C4-2B (cell line): ENCODE data around the gene DOLPP1.

ENCODE experiments used
- H3K27ac ChIP-seq: fragments of 450-650 bp; 2 replicates; pipeline ENCODE4 v1.5.1; 2017
- CTCF ChIP-seq: fragments of 450-650 bp; conservative IDR thresholded peaks from 2 replicates; pipeline ENCODE4 v1.5.1; 2017; ENCODE audit warnings: mild to moderate bottlenecking
- ZFX ChIP-seq: fragments of 450-650 bp; IDR thresholded peaks from 2 replicates; pipeline ENCODE4 v1.6.1; 2017

The DOLPP1 gene

GRCh38 chr9:129133082-129133481 is 52.2 kb downstream of the DOLPP1 start:
- TF ChIP-seq CTCF (no peak), ZFX (no peak)
- H3K27ac ChIP-seq = no peak overlapping the region

GRCh38 chr9:129135476-129135875 is 54.6 kb downstream of the DOLPP1 start:
- TF ChIP-seq CTCF (no peak), ZFX (no peak)
- H3K27ac ChIP-seq = no peak overlapping the region

- no peak overlapping the region for H3K27ac ChIP-seq
- no peak for TF ChIP-seq ZFX
- no peak for TF ChIP-seq CTCF
Measured at GRCh38 chr9:129136446-129137035, 55.6 kb downstream of the DOLPP1 start.

GRCh38 chr9:129137292-129138143 is 56.6 kb downstream of the DOLPP1 start:
- TF ChIP-seq ZFX (no peak), CTCF (no peak)
- 0 out of 2 replicates have a peak overlapping the region, but pooled peaks have one; percentile 100 for H3K27ac ChIP-seq

GRCh38 chr9:129138144-129138462 is 57.2 kb downstream of the DOLPP1 start:
- TF ChIP-seq CTCF (no peak), ZFX (no peak)
- H3K27ac ChIP-seq = peak overlapping the region; percentile 100; the same call in 1 of the 2 replicates

- TF ChIP-seq ZFX = no peak
- TF ChIP-seq CTCF = no peak
- H3K27ac ChIP-seq = peak overlapping the region; percentile 100
Measured at GRCh38 chr9:129138476-129139232, 57.7 kb downstream of the DOLPP1 start.
